ENCODE data around the gene MMAA.

Gene MMAA

DNA sequence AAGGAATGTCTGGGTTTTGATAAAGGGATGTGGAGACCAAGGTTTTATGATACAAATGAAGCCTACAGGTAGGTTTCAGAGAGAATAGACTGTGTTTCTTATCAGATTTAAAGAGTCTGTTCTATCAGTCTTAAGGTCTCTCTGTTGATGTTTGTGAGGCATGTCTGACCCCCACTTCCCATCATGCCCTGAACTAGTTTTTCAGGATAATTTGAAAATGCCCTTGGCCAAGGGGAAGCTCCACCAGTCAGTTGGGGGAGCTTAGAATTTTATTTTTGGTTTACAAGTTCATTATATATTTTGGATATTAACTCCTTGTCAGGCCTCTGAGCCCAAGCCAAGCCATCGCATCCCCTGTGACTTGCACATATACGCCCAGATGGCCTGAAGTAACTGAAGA, 79.3 kb downstream of the MMAA start:
- DNase-seq (ENCODE audit: low read depth, low spot score): no peak
- H3K27ac ChIP-seq: no peak overlapping the region

- DNase-seq (ENCODE audit: low read depth, low spot score): peak; percentile 29
- no peak overlapping the region for H3K27ac ChIP-seq
Observed at GRCh38 chr4:145703850-145704497, 84.8 kb downstream of the MMAA start.

- DNase-seq (ENCODE audit: low read depth, low spot score): no peak
Observed at GRCh38 chr4:145709336-145709735, 90.2 kb downstream of the MMAA start.

More at GRCh38 chr4:145709336-145709735, 90.2 kb downstream of the MMAA start:
- H3K27ac ChIP-seq: no peak overlapping the region
